ENCODE measurements around the gene HOMER1. TPM values are rescaled to one million over a fixed set of nuclear protein-coding genes. Genes with fewer than 3 reads are reported as not detected.

HOMER1 gene
- total RNA-seq, 1 donor: 14.1 TPM

DNA sequence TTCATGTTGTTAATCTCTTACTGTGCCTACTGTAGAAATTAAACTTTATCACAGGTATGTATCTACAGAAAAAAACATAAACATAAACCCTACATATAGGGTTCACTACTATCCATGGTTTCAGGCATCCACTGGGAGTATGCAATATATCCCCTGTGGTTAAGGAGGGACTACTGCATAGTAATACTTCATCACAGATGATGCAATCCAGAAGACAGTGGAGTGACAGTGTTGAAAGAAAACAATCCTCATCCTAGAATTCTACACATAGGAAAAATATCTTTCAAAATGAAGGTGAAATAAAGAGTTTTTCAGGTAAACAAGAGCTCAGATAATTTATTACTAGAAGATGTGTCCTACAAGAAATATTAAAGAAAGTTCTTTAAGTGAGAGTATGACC lies 105.9 kb downstream of the HOMER1 start:
- Histone ChIP-seq H4K20me1 (ENCODE audit: insufficient read depth, low read length) (no peaks in the 10 kb centered on the region), H3K27ac (ENCODE audit: low read depth, low read length) (no peak overlapping the region), H3K4me3 (ENCODE audit: insufficient read depth, low read length) (no peak overlapping the region), H3K4me2 (ENCODE audit: insufficient read depth, low read length) (no peak overlapping the region), H3K9me3 (ENCODE audit: low read depth, low read length) (peaks cover 2% of the 10 kb centered on the region), H2AFZ (ENCODE audit: low read length) (no peak overlapping the region), H3K36me3 (ENCODE audit: insufficient read depth, low read length) (no peaks in the 10 kb centered on the region), H3K4me1 (ENCODE audit: insufficient read depth, low read length) (no peaks in the 10 kb centered on the region), H3K79me2 (ENCODE audit: insufficient read depth, low read length) (no peaks in the 10 kb centered on the region), H3K27me3 (ENCODE audit: insufficient read depth, low read length) (no peaks in the 10 kb centered on the region)
- no peak for DNase-seq (ENCODE audit: insufficient read length, low spot score, missing footprints)
- TF ChIP-seq, protein P1, sequence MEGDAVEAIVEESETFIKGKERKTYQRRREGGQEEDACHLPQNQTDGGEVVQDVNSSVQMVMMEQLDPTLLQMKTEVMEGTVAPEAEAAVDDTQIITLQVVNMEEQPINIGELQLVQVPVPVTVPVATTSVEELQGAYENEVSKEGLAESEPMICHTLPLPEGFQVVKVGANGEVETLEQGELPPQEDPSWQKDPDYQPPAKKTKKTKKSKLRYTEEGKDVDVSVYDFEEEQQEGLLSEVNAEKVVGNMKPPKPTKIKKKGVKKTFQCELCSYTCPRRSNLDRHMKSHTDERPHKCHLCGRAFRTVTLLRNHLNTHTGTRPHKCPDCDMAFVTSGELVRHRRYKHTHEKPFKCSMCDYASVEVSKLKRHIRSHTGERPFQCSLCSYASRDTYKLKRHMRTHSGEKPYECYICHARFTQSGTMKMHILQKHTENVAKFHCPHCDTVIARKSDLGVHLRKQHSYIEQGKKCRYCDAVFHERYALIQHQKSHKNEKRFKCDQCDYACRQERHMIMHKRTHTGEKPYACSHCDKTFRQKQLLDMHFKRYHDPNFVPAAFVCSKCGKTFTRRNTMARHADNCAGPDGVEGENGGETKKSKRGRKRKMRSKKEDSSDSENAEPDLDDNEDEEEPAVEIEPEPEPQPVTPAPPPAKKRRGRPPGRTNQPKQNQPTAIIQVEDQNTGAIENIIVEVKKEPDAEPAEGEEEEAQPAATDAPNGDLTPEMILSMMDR (IDR thresholded peaks at IDR 0.05; ENCODE audit: extremely low read depth, low read depth, low read length): no peak

DNA sequence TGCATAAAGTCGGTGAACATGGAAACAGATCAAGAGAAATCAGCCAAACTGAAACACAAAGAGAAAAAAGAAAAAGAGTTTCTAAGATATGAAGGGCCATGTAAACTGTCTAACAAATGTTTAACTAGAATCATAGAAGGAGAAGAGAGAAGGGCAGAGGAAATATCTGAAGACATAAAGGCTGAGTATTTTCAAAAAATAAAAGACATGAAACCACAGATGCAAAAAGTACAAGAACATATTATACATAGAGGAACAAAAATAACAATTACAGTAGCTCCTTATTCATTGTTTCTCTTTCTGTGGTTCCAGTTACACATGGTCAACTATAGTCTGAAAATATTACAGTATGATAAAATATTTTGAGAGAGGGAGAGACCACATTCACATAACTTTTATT lies 106.3 kb downstream of the HOMER1 start:
- TF ChIP-seq, protein P1 (IDR thresholded peaks at IDR 0.05; ENCODE audit: extremely low read depth, low read depth, low read length): no peak
- Histone ChIP-seq H3K27me3 (ENCODE audit: insufficient read depth, low read length) (no peaks in the 10 kb centered on the region), H3K27ac (ENCODE audit: low read depth, low read length) (no peak overlapping the region), H2AFZ (ENCODE audit: low read length) (no peak overlapping the region), H4K20me1 (ENCODE audit: insufficient read depth, low read length) (no peaks in the 10 kb centered on the region), H3K9me3 (ENCODE audit: low read depth, low read length) (peaks cover 2% of the 10 kb centered on the region), H3K4me3 (ENCODE audit: insufficient read depth, low read length) (no peak overlapping the region), H3K79me2 (ENCODE audit: insufficient read depth, low read length) (no peaks in the 10 kb centered on the region), H3K36me3 (ENCODE audit: insufficient read depth, low read length) (no peaks in the 10 kb centered on the region), H3K4me1 (ENCODE audit: insufficient read depth, low read length) (no peaks in the 10 kb centered on the region), H3K4me2 (ENCODE audit: insufficient read depth, low read length) (no peak overlapping the region)
- no peak for DNase-seq (ENCODE audit: insufficient read length, low spot score, missing footprints)

DNA sequence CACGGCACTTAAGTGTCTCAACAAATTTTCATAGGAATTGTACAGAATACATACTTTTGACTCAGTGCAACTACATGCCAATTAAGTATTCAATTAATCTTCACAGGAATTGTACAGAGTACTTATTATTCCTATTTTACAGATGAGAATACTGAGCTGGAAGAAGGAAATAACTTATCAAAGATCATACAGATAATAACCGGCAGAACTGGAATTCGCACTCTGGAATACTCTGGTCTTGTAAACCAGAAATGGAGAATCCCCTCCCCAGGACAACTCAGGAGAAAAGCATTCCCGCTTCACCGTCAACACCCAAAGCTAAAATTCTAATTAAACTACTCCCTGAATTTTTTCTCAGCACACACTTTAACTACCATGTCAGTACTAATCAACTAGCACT lies 112.7 kb downstream of the HOMER1 start:
- Histone ChIP-seq H3K9me3 (ENCODE audit: low read depth, low read length) (no peaks in the 10 kb centered on the region), H2AFZ (ENCODE audit: low read length) (no peak overlapping the region), H3K36me3 (ENCODE audit: insufficient read depth, low read length) (no peaks in the 10 kb centered on the region), H3K79me2 (ENCODE audit: insufficient read depth, low read length) (no peaks in the 10 kb centered on the region), H3K4me2 (ENCODE audit: insufficient read depth, low read length) (no peak overlapping the region), H3K27ac (ENCODE audit: low read depth, low read length) (no peak overlapping the region), H3K27me3 (ENCODE audit: insufficient read depth, low read length) (no peaks in the 10 kb centered on the region), H3K4me1 (ENCODE audit: insufficient read depth, low read length) (no peaks in the 10 kb centered on the region), H3K4me3 (ENCODE audit: insufficient read depth, low read length) (no peak overlapping the region), H4K20me1 (ENCODE audit: insufficient read depth, low read length) (no peaks in the 10 kb centered on the region)
- TF ChIP-seq, protein P1 (IDR thresholded peaks at IDR 0.05; ENCODE audit: extremely low read depth, low read depth, low read length): no peak
- no peak for DNase-seq (ENCODE audit: insufficient read length, low spot score, missing footprints)

DNA sequence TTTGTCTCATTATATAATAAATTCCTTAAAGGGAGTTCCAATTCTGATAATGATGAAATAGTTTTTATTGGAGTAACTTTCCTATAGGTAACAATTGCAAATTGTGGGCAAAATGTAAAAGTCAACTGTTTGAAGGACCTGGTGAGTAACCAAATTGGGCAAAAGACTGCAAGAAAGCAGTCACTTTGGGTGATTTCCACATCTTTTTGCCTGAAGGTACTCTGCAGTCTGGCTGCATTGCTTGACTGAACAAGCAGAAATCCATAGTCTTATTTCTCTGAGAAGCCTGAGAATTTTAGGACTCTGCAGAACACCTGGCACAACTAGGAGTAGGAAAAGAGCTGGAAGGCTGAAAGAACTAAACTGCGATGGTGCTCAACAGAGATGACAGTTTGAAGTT lies 114.9 kb downstream of the HOMER1 start:
- H2AFZ ChIP-seq (ENCODE audit: low read length): no peak overlapping the region
- no peaks in the 10 kb centered on the region for H3K4me1 ChIP-seq (ENCODE audit: insufficient read depth, low read length)
- H3K36me3 ChIP-seq (ENCODE audit: insufficient read depth, low read length): no peaks in the 10 kb centered on the region
- no peaks in the 10 kb centered on the region for H4K20me1 ChIP-seq (ENCODE audit: insufficient read depth, low read length)
- TF ChIP-seq, protein P1 (IDR thresholded peaks at IDR 0.05; ENCODE audit: extremely low read depth, low read depth, low read length): no peak
- H3K9me3 ChIP-seq (ENCODE audit: low read depth, low read length): no peaks in the 10 kb centered on the region
- no peak overlapping the region for H3K4me3 ChIP-seq (ENCODE audit: insufficient read depth, low read length)
- DNase-seq (ENCODE audit: insufficient read length, low spot score, missing footprints): no peak
- no peaks in the 10 kb centered on the region for H3K79me2 ChIP-seq (ENCODE audit: insufficient read depth, low read length)
- H3K27me3 ChIP-seq (ENCODE audit: insufficient read depth, low read length): no peaks in the 10 kb centered on the region
- no peak overlapping the region for H3K27ac ChIP-seq (ENCODE audit: low read depth, low read length)
- no peak overlapping the region for H3K4me2 ChIP-seq (ENCODE audit: insufficient read depth, low read length)

Data from osteoblast (primary cell).